H9 (cell line): ENCODE measurements around the gene UBE3A. TPM values are rescaled to one million over a fixed set of nuclear protein-coding genes. Genes with fewer than 3 reads are reported as not detected.

Experiments
- DNase-seq: peaks from one replicate; pipeline ENCODE4 v3.0.0-alpha.2; 2017
- H2AFZ ChIP-seq: one replicate; pipeline ENCODE4 v1.6.1; 2013; ENCODE audit warnings: mild to moderate bottlenecking, low read length, control low read depth, moderate library complexity
- H2AK5ac ChIP-seq: 2 replicates; pipeline ENCODE4 v1.6.1; 2013; ENCODE audit warnings: low read length, control low read depth, mixed read lengths; ENCODE audit not compliant: insufficient read length
- H2BK120ac ChIP-seq: one replicate; pipeline ENCODE4 v1.6.1; 2013; ENCODE audit warnings: low read depth, mild to moderate bottlenecking, low read length, control low read depth, inconsistent platforms; ENCODE audit not compliant: poor library complexity, severe bottlenecking
- H2BK12ac ChIP-seq: 2 replicates; pipeline ENCODE4 v1.6.1; 2013; ENCODE audit warnings: low read length, control low read depth, mixed read lengths, low read depth; ENCODE audit not compliant: insufficient read length
- H2BK15ac ChIP-seq: 2 replicates; pipeline ENCODE4 v1.6.1; 2013; ENCODE audit warnings: low read depth, low read length, control low read depth
- H2BK20ac ChIP-seq: one replicate; pipeline ENCODE4 v1.6.1; 2013; ENCODE audit warnings: low read depth, mild to moderate bottlenecking, low read length, control low read depth, inconsistent platforms; ENCODE audit not compliant: poor library complexity, severe bottlenecking
- H2BK5ac ChIP-seq: 2 replicates; pipeline ENCODE4 v1.6.1; 2013; ENCODE audit warnings: low read length, control low read depth, mixed read lengths; ENCODE audit not compliant: insufficient read length
- H3K14ac ChIP-seq: 2 replicates; pipeline ENCODE4 v1.6.1; 2013; ENCODE audit warnings: low read length, control low read depth; ENCODE audit not compliant: insufficient read depth
- H3K18ac ChIP-seq: 2 replicates; pipeline ENCODE4 v1.6.1; 2013; ENCODE audit warnings: low read depth, mild to moderate bottlenecking, mixed read lengths, low read length, control low read depth; ENCODE audit not compliant: insufficient read length
- H3K23ac ChIP-seq: 2 replicates; pipeline ENCODE4 v1.6.1; 2013; ENCODE audit warnings: low read length, control low read depth, mixed read lengths, low read depth; ENCODE audit not compliant: insufficient read length
- H3K23me2 ChIP-seq: 2 replicates; pipeline ENCODE4 v1.6.1; 2013; ENCODE audit warnings: low read depth, mild to moderate bottlenecking, mixed read lengths, low read length, control low read depth; ENCODE audit not compliant: insufficient read length, poor library complexity, severe bottlenecking
- H3K27ac ChIP-seq: 2 replicates; pipeline ENCODE4 v1.5.1; 2013; ENCODE audit warnings: low read length, control low read depth, mixed read lengths, low read depth; ENCODE audit not compliant: insufficient read length
- H3K27me3 ChIP-seq: 2 replicates; pipeline ENCODE4 v1.6.1; 2013; ENCODE audit warnings: low read length, control low read depth, inconsistent platforms; ENCODE audit not compliant: insufficient read depth
- H3K4ac ChIP-seq: 2 replicates; pipeline ENCODE4 v1.6.1; 2013; ENCODE audit warnings: low read depth, mild to moderate bottlenecking, control low read depth, inconsistent platforms, low read length, moderate library complexity
- H3K4me1 ChIP-seq: 2 replicates; pipeline ENCODE4 v1.6.1; 2013; ENCODE audit warnings: low read length, control low read depth, inconsistent platforms; ENCODE audit not compliant: insufficient read depth
- H3K4me2 ChIP-seq: 2 replicates; pipeline ENCODE4 v1.6.1; 2013; ENCODE audit warnings: low read length, control low read depth, mixed read lengths; ENCODE audit not compliant: insufficient read length, insufficient read depth
- H3K56ac ChIP-seq: 2 replicates; pipeline ENCODE4 v1.6.1; 2013; ENCODE audit warnings: low read depth, mild to moderate bottlenecking, mixed read lengths, low read length, control low read depth; ENCODE audit not compliant: insufficient read length
- H3K79me1 ChIP-seq: 2 replicates; pipeline ENCODE4 v1.6.1; 2013; ENCODE audit warnings: low read depth, mild to moderate bottlenecking, moderate library complexity, low read length, control low read depth, inconsistent platforms; ENCODE audit not compliant: insufficient read depth, poor library complexity, severe bottlenecking
- H3K79me2 ChIP-seq: 2 replicates; pipeline ENCODE4 v1.6.1; 2013; ENCODE audit warnings: low read length, control low read depth, inconsistent platforms; ENCODE audit not compliant: insufficient read depth
- H3K9ac ChIP-seq: 2 replicates; pipeline ENCODE4 v1.6.1; 2013; ENCODE audit warnings: low read length, control low read depth, mixed read lengths; ENCODE audit not compliant: insufficient read length; ENCODE audit errors: extremely low read depth
- H3K9me3 ChIP-seq: one replicate; pipeline ENCODE4 v1.6.1; 2013; ENCODE audit warnings: low read depth, low read length, inconsistent platforms; ENCODE audit not compliant: control insufficient read depth
- H3T11ph ChIP-seq: one replicate; pipeline ENCODE4 v1.6.1; 2013; ENCODE audit warnings: mild to moderate bottlenecking, low read length, control low read depth, inconsistent platforms
- H4K20me1 ChIP-seq: one replicate; pipeline ENCODE4 v1.6.1; 2013; ENCODE audit not compliant: control insufficient read depth, insufficient read length, insufficient read depth
- H4K5ac ChIP-seq: 2 replicates; pipeline ENCODE4 v1.6.1; 2013; ENCODE audit warnings: low read depth, mild to moderate bottlenecking, mixed read lengths, low read length, control low read depth; ENCODE audit not compliant: insufficient read length
- H4K8ac ChIP-seq: replicated peaks from 2 replicates; pipeline ENCODE4 v1.6.1; 2013; ENCODE audit warnings: low read length, control low read depth, mixed read lengths, low read depth; ENCODE audit not compliant: insufficient read length
- H4K91ac ChIP-seq: 2 replicates; pipeline ENCODE4 v1.6.1; 2013; ENCODE audit warnings: low read depth, mild to moderate bottlenecking, moderate library complexity, mixed read lengths, low read length, control low read depth; ENCODE audit not compliant: insufficient read length
- H3K27ac Mint-ChIP-seq, 3 experiments: 2 replicates in 2 of 3; 3 replicates in 1 of 3; pipeline ENCODE4 v1.8.0; 2020 to 2021; ENCODE audit warnings: mixed read lengths in 3 of 3, mild to moderate bottlenecking in 1 of 3, moderate library complexity in 1 of 3
- H3K27me3 Mint-ChIP-seq: 2 replicates; pipeline ENCODE4 v1.8.0; 2021; ENCODE audit warnings: low read depth, mild to moderate bottlenecking, moderate library complexity, mixed read lengths
- H3K36me3 Mint-ChIP-seq, 3 experiments: 2 replicates in 2 of 3; 3 replicates in 1 of 3; pipeline ENCODE4 v1.8.0; 2020 to 2021; ENCODE audit warnings: low read depth in 3 of 3, mixed read lengths in 3 of 3; ENCODE audit not compliant: insufficient read depth in 1 of 3
- H3K4me1 Mint-ChIP-seq, 2 experiments: 2 replicates each; pipeline ENCODE4 v1.8.0; 2020; ENCODE audit warnings: mixed read lengths in 2 of 2
- H3K4me3 Mint-ChIP-seq, 2 experiments: 2 replicates in 1 of 2; 3 replicates in 1 of 2; pipeline ENCODE4 v1.8.0; 2020 to 2021; ENCODE audit warnings: mild to moderate bottlenecking in 2 of 2, mixed read lengths in 2 of 2, moderate library complexity in 1 of 2
- H3K9me3 Mint-ChIP-seq, 2 experiments: 2 replicates in 1 of 2; 3 replicates in 1 of 2; pipeline ENCODE4 v1.8.0; 2020; ENCODE audit warnings: mild to moderate bottlenecking in 2 of 2, mixed read lengths in 2 of 2, moderate library complexity in 1 of 2
- WGBS: extraction: QIAGEN DNeasy Blood & Tissue Kit; methylation state at CpG from one replicate; pipeline ENCODE4 v1.1.7; 2013; ENCODE audit warnings: missing lambda C conversion rate, low lambda C conversion rate, mixed read lengths; ENCODE audit not compliant: insufficient read length; ENCODE audit errors: extremely low coverage; 5-methylcytosine and 5-hydroxymethylcytosine counted together
- total RNA-seq: library from RNA; stranded (reverse); gene quantifications from 2 replicates; pipeline ENCODE4 v1.2.1, GENCODE V29; 2021
- TF ChIP-seq, protein P1 (sequence below): fragments of 200-600 bp; sonication (generic); conservative IDR thresholded peaks from 3 replicates; pipeline ENCODE4 v1.8.0; 2021; ENCODE audit warnings: antibody characterized with exemption, mild to moderate bottlenecking

UBE3A gene
- total RNA-seq, 1 experiment from 2014 or later, result 108 TPM

DNA sequence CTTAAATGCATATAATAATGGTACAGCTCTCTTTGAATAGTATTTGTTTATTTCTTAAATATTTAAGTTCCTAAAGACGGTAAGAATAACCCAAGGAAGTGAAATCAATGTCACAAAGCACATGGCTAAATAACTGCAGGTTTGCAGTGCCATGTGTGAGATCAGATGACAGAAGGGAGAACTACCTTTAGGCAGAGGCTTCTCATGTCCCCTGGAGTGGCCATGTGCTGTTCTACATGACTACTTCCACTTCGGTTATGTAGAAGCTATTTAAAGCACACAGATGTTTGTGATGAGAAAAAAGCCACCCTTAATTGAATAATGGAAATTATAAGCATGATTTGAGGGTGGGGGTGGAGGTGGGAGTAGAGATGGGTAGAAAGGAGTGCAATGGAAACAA is 109.1 kb downstream of the UBE3A start:
- Histone ChIP-seq H2BK5ac (no peak overlapping the region), H2BK15ac (no peak overlapping the region), H3K23ac (no peak overlapping the region), H4K8ac (no peak overlapping the region), H2AK5ac (no peak overlapping the region), H3K23me2 (no peaks in the 10 kb centered on the region), H3T11ph (no peak overlapping the region), H2BK12ac (no peak overlapping the region), H4K20me1 (no peaks in the 10 kb centered on the region), H3K4me2 (no peak overlapping the region), H3K9me3 (no peaks in the 10 kb centered on the region), H2BK120ac (no peak overlapping the region), H4K91ac (no peak overlapping the region), H2AFZ (no peak overlapping the region), H4K5ac (no peak overlapping the region), H3K79me1 (no peaks in the 10 kb centered on the region), H3K56ac (no peak overlapping the region), H3K4ac (no peak overlapping the region), H3K9ac (no peak overlapping the region), H3K14ac (no peak overlapping the region), H3K4me1 (peaks cover 10% of the 10 kb centered on the region; the same call in 1 of the 2 replicates), H3K27me3 (no peaks in the 10 kb centered on the region; the same call in 1 of the 2 replicates), H2BK20ac (no peak overlapping the region), H3K18ac (no peak overlapping the region), H3K27ac (no peak overlapping the region), H3K79me2 (no peaks in the 10 kb centered on the region)
- DNase-seq, result no peak
- no peaks in the 10 kb centered on the region; a peak in 3 of 5 replicates for H3K9me3 Mint-ChIP-seq
- no peak overlapping the region for H3K4me3 Mint-ChIP-seq
- TF ChIP-seq, protein P1, sequence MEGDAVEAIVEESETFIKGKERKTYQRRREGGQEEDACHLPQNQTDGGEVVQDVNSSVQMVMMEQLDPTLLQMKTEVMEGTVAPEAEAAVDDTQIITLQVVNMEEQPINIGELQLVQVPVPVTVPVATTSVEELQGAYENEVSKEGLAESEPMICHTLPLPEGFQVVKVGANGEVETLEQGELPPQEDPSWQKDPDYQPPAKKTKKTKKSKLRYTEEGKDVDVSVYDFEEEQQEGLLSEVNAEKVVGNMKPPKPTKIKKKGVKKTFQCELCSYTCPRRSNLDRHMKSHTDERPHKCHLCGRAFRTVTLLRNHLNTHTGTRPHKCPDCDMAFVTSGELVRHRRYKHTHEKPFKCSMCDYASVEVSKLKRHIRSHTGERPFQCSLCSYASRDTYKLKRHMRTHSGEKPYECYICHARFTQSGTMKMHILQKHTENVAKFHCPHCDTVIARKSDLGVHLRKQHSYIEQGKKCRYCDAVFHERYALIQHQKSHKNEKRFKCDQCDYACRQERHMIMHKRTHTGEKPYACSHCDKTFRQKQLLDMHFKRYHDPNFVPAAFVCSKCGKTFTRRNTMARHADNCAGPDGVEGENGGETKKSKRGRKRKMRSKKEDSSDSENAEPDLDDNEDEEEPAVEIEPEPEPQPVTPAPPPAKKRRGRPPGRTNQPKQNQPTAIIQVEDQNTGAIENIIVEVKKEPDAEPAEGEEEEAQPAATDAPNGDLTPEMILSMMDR, result no peak
- H3K36me3 Mint-ChIP-seq, result peaks cover 3 to 10% (median 6%) of the 10 kb centered on the region in 3 experiments
- no peak overlapping the region for H3K27ac Mint-ChIP-seq
- H3K4me1 Mint-ChIP-seq, result peaks cover 8 to 13% of the 10 kb centered on the region in 2 experiments
- H3K27me3 Mint-ChIP-seq, result no peaks in the 10 kb centered on the region
- WGBS, result no CpG with 5 or more reads among the region's 2 CpGs
